GM18505 (cell line): ENCODE data around the gene GSPT1.
"Not testable (repeated sequence)": the region's sequence is repeated elsewhere in the genome, so short reads cannot be mapped to it uniquely, and the experiment has no call there.

Source experiments
- ATAC-seq: cut with Tn5 transposase; IDR thresholded peaks from one replicate; pipeline ENCODE4 v1.9.1; 2021; ENCODE audit not compliant: unreplicated experiment
- POLR2A ChIP-seq: IDR thresholded peaks from 4 replicates; pipeline ENCODE4 v1.6.1; 2011; ENCODE audit warnings: borderline replicate concordance; ENCODE audit not compliant: insufficient read depth, insufficient read length; ENCODE audit errors: extremely low read depth

The GSPT1 gene

DNA sequence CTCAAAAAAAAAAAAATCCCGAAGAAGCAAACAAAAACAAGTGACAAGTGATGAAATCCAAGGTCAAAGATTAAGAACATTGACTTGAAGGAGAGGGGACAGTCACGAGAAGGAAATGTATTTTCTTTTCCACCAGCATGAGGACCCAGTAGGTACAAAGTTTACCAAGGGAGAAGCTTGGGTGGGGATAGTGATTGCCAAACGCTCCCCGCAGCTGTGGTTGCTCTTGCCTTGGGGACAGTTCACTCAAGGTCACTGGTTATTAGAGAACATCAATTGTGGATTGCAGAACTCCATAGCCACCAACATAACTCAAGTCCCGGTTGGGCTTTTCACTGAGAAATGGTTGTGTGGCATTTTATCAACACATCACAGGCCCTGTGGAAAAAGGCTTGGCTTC, 91.4 kb downstream of the GSPT1 start:
- no peak for TF ChIP-seq POLR2A

GRCh38 chr16:11823645-11824044, 92.1 kb downstream of the GSPT1 start:
- not testable (repeated sequence) for ATAC-seq

More for the DNA sequence above, 91.4 kb downstream of the GSPT1 start:
- no peak for ATAC-seq

- ATAC-seq: no peak
- no peak for TF ChIP-seq POLR2A
These were observed 96.0 kb downstream of the GSPT1 start for GRCh38 chr16:11819798-11820197.

- not testable (repeated sequence) for ATAC-seq
These were observed 96.8 kb downstream of the GSPT1 start for GRCh38 chr16:11818970-11819369.
